Neural cell (in vitro differentiated cells): ENCODE results near the gene COBL. TPM values are rescaled to one million over a fixed set of nuclear protein-coding genes. Genes with fewer than 3 reads are reported as not detected.

Experiments
- H2AFZ ChIP-seq: fragments of 200-600, 300-800 bp; sonication (generic), shearing (Covaris generic); 2 replicates; pipeline ENCODE4 v1.6.0; 2014; ENCODE audit warnings: low read depth, mild to moderate bottlenecking, antibody characterized with exemption, low read length, moderate library complexity
- H3F3A ChIP-seq: fragments of 200-600 bp; shearing (Covaris generic); 2 replicates; pipeline ENCODE4 v1.6.1; 2016; ENCODE audit warnings: mild to moderate bottlenecking, moderate library complexity, mixed read lengths, antibody characterized with exemption, low read length; ENCODE audit not compliant: insufficient read depth, poor library complexity, severe bottlenecking
- H3K27ac ChIP-seq: fragments of 200-600, 300-800 bp; sonication (generic), shearing (Covaris generic); 2 replicates; pipeline ENCODE4 v1.5.1; 2014; ENCODE audit warnings: mild to moderate bottlenecking, low read length, moderate library complexity
- H3K27me3 ChIP-seq: fragments of 300-800, 200-600 bp; sonication (generic), shearing (Covaris generic); 2 replicates; pipeline ENCODE4 v1.6.0; 2014; ENCODE audit warnings: mild to moderate bottlenecking, low read depth, low read length, moderate library complexity; ENCODE audit not compliant: insufficient read depth
- H3K36me3 ChIP-seq: fragments of 300-800, 200-600 bp; sonication (generic), shearing (Covaris generic); 2 replicates; pipeline ENCODE4 v1.5.1; 2014; ENCODE audit warnings: mild to moderate bottlenecking, antibody characterized with exemption, low read length, moderate library complexity; ENCODE audit not compliant: insufficient read depth
- H3K4me2 ChIP-seq: fragments of 300-800, 200-600 bp; sonication (generic), shearing (Covaris generic); 2 replicates; pipeline ENCODE4 v1.6.0; 2014; ENCODE audit warnings: mild to moderate bottlenecking, low read length
- H3K4me3 ChIP-seq: fragments of 300-800, 200-600 bp; sonication (generic), shearing (Covaris generic); 2 replicates; pipeline ENCODE4 v1.5.1; 2014; ENCODE audit warnings: mild to moderate bottlenecking, low read length, moderate library complexity
- H3K79me2 ChIP-seq: fragments of 200-600 bp; shearing (Covaris generic); replicated peaks from 2 replicates; pipeline ENCODE4 v1.6.0; 2014; ENCODE audit warnings: mild to moderate bottlenecking, low read length, moderate library complexity; ENCODE audit not compliant: insufficient read depth
- H3K9ac ChIP-seq: fragments of 300-800, 200-600 bp; sonication (generic), shearing (Covaris generic); 2 replicates; pipeline ENCODE4 v1.6.1; 2016; ENCODE audit warnings: mild to moderate bottlenecking, low read length, mixed read lengths
- H3K9me2 ChIP-seq: fragments of 200-600 bp; shearing (Covaris generic); 2 replicates; pipeline ENCODE4 v1.6.1; 2016; ENCODE audit warnings: mild to moderate bottlenecking, low read length, mixed read lengths; ENCODE audit not compliant: insufficient read depth
- H3K9me3 ChIP-seq: fragments of 200-600, 300-800 bp; sonication (generic), shearing (Covaris generic); 2 replicates; pipeline ENCODE4 v1.6.1; 2016; ENCODE audit warnings: mild to moderate bottlenecking, mixed run types, low read length, moderate library complexity, mixed read lengths
- H4K20me1 ChIP-seq: fragments of 200-600 bp; shearing (Covaris generic); 2 replicates; pipeline ENCODE4 v1.6.1; 2016; ENCODE audit warnings: mild to moderate bottlenecking, mixed run types; ENCODE audit not compliant: insufficient read depth
- EP300 ChIP-seq: fragments of 450-650 bp; conservative IDR thresholded peaks from 2 replicates; pipeline ENCODE4 v1.6.1; 2014; ENCODE audit warnings: antibody characterized with exemption, mild to moderate bottlenecking, moderate library complexity; ENCODE audit not compliant: poor library complexity, severe bottlenecking
- EZH2 ChIP-seq: fragments of 200-600, 300-800 bp; shearing (Covaris generic), sonication (generic); IDR thresholded peaks from 2 replicates; pipeline ENCODE4 v1.6.1; 2014; ENCODE audit warnings: antibody characterized with exemption, low read length, borderline replicate concordance, mild to moderate bottlenecking; ENCODE audit not compliant: insufficient read depth, poor library complexity, severe bottlenecking
- MXI1 ChIP-seq: fragments of 450-650 bp; conservative IDR thresholded peaks from 2 replicates; pipeline ENCODE4 v1.6.1; 2014; ENCODE audit warnings: antibody characterized with exemption, mild to moderate bottlenecking; ENCODE audit not compliant: poor library complexity, severe bottlenecking
- POLR2AphosphoS5 ChIP-seq: IDR thresholded peaks from 2 replicates; pipeline ENCODE4 v1.6.1; 2012
- RAD21 ChIP-seq: fragments of 450-650 bp; conservative IDR thresholded peaks from 2 replicates; pipeline ENCODE4 v1.6.1; 2014; ENCODE audit warnings: antibody characterized with exemption, mild to moderate bottlenecking, moderate library complexity
- SMC3 ChIP-seq: fragments of 450-650 bp; conservative IDR thresholded peaks from 2 replicates; pipeline ENCODE4 v1.6.1; 2014; ENCODE audit warnings: antibody characterized with exemption, mild to moderate bottlenecking, moderate library complexity; ENCODE audit not compliant: poor library complexity
- TAF1 ChIP-seq: IDR thresholded peaks from 2 replicates; pipeline ENCODE4 v1.6.1; 2012; ENCODE audit warnings: low read depth
- polyA plus RNA-seq: library from polyadenylated mRNA; depleted of rRNA; stranded (reverse); fragments of >200 nt; gene quantifications from 2 replicates; pipeline ENCODE4 v1.2.3, GENCODE V29; 2014
- TF ChIP-seq, protein P1 (sequence below): IDR thresholded peaks from 2 replicates; pipeline ENCODE4 v1.6.1; 2012; ENCODE audit warnings: borderline replicate concordance
- TF ChIP-seq, protein P2 (sequence below): fragments of 450-650 bp; IDR thresholded peaks from 2 replicates; pipeline ENCODE4 v1.5.1; 2014; ENCODE audit warnings: antibody characterized with exemption, mild to moderate bottlenecking, moderate library complexity; ENCODE audit not compliant: poor library complexity, severe bottlenecking

The COBL gene
- polyA plus RNA-seq, 1 donor from 2014 or later: 0.12 TPM

DNA sequence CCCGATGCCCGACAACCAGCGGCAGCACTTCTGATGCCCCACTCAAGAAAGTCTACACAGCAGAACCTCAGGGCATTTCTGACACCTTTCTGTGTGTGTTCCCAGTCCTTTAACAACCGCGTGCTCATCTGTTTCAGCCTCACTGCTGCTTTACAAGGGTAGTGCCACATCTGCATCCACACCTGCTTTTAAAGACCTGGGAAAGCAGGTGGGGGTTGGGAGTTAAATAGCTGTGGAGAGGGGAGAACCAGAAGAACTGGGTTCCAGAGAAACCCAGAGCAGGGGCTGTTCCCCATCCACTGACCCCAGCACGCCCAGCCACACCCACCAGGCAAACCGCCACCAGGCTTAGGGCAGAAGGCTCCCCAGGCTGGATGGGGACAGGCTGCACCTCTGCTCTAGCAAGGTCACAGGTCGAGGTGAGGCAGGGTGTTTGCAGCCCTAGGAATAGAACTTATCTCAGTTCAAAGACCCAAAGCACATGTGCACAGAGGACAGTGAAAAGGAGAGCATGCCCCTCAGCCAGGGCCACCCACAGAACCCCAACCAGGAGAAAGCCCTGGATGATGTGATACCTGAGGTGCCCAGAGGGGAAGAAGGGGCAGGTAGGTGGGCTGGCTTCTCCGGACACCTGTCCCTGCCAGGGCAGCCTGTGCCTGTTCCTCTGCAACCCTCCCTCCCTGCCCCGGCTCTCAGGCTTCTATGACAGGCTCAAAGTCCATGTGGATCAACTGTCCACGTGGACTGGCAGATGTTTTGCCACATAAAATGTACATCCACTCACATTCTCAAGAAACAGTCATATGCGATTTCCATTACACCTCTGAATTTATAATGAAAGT is 51.3 kb downstream of the COBL start:
- no peaks in the 10 kb centered on the region for H3K79me2 ChIP-seq
- H3K9me3 ChIP-seq: no peaks in the 10 kb centered on the region
- H2AFZ ChIP-seq: no peak overlapping the region

DNA sequence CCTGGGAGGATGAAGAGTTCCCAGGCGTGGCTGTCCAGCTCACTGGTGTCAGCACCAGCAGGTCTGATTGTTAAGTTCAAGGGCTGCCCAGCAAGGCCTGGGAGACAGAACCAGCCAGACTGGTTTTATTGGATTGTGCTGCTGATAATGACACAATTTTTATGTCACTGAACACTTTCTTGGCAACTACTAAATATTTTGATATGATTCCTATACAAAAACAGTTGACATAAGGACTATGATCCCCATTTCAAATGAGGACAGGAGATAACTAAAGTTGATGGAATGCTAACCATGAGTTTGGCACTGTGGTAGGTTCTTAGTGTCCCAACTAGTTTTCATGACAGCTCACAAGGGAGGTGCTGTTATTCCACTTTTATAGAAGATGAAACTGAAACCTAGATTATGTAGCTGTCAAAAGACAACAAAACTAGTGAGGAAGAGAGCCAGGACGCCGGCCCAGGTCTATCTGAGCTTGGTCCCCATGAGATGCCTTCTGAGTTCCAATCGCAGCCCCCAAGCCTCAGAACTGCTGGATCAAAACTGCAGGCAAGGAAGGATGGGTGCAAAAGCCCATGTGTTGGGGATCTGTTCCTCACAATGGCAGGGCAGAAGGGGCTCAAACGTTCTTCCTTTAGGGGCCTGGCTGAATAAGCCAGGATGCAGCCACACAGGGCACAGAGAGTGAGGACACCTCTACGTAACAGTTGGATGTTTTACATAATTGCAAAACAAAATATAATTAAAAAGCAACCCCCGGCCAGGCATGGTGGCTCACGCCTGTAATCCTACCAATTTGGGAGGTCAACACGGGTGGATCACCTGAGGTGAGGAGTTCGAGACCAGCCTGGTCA is 52.8 kb downstream of the COBL start:
- Histone ChIP-seq H3K9me3 (no peaks in the 10 kb centered on the region), H3F3A (no peaks in the 10 kb centered on the region), H3K79me2 (no peaks in the 10 kb centered on the region), H3K27ac (no peak overlapping the region), H3K4me2 (no peak overlapping the region), H3K4me3 (no peak overlapping the region), H2AFZ (no peak overlapping the region), H4K20me1 (no peaks in the 10 kb centered on the region), H3K27me3 (no peaks in the 10 kb centered on the region), H3K36me3 (no peaks in the 10 kb centered on the region), H3K9me2 (no peaks in the 10 kb centered on the region), H3K9ac (no peak overlapping the region)
- TF ChIP-seq POLR2AphosphoS5: no peak
- TF ChIP-seq SMC3: no peak
- no peak for TF ChIP-seq EP300
- no peak for TF ChIP-seq TAF1
- TF ChIP-seq RAD21: no peak

More for the DNA sequence above, 51.3 kb downstream of the COBL start:
- Histone ChIP-seq H3K9ac (no peak overlapping the region), H3K27me3 (no peaks in the 10 kb centered on the region), H3K4me2 (no peak overlapping the region), H3K9me2 (no peaks in the 10 kb centered on the region), H3K4me3 (no peak overlapping the region), H3K27ac (no peak overlapping the region), H4K20me1 (no peaks in the 10 kb centered on the region), H3K36me3 (no peaks in the 10 kb centered on the region), H3F3A (no peaks in the 10 kb centered on the region)
- TF ChIP-seq, protein P1, sequence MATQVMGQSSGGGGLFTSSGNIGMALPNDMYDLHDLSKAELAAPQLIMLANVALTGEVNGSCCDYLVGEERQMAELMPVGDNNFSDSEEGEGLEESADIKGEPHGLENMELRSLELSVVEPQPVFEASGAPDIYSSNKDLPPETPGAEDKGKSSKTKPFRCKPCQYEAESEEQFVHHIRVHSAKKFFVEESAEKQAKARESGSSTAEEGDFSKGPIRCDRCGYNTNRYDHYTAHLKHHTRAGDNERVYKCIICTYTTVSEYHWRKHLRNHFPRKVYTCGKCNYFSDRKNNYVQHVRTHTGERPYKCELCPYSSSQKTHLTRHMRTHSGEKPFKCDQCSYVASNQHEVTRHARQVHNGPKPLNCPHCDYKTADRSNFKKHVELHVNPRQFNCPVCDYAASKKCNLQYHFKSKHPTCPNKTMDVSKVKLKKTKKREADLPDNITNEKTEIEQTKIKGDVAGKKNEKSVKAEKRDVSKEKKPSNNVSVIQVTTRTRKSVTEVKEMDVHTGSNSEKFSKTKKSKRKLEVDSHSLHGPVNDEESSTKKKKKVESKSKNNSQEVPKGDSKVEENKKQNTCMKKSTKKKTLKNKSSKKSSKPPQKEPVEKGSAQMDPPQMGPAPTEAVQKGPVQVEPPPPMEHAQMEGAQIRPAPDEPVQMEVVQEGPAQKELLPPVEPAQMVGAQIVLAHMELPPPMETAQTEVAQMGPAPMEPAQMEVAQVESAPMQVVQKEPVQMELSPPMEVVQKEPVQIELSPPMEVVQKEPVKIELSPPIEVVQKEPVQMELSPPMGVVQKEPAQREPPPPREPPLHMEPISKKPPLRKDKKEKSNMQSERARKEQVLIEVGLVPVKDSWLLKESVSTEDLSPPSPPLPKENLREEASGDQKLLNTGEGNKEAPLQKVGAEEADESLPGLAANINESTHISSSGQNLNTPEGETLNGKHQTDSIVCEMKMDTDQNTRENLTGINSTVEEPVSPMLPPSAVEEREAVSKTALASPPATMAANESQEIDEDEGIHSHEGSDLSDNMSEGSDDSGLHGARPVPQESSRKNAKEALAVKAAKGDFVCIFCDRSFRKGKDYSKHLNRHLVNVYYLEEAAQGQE: no peak
- TF ChIP-seq POLR2AphosphoS5 (no peak), MXI1 (no peak)

DNA sequence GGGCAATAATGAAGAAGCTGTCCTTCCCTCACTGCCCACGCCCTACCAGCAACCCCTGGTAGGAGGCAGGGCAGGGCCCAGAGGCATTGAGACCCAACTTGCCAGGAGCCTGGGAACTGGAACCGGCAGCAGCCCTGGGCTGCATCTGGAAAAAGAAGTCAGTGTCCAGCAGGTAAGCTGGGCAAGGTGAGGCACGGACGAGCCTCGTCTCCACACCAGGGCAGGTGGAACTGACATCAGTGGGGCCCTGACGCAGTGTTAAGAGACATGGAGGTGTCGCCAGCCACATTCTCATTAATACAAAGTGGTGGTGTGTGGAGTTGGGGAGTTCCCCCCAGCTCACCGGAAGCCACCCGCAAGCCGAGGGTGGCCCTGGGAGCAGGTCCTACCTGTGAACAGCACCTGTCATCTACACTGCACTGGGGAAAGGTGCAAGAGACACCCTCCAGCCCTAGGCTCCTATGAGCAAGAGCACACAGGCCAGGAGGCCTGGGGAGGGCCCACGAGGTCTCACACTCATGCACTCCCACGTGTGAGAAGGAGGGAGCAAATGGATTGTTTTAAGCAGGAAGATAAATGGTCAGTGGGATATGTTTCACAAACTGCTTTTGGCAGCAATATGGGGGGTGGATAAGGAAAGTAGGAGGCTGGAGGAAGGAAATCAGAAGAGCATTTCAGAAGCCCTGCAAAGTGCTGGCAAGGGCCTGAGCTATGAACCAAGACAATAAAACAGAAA is 53.6 kb downstream of the COBL start:
- H3K4me3 ChIP-seq: no peak overlapping the region
- no peaks in the 10 kb centered on the region for H3K27me3 ChIP-seq
- no peak overlapping the region for H3K4me2 ChIP-seq
- no peaks in the 10 kb centered on the region for H3F3A ChIP-seq
- H4K20me1 ChIP-seq: no peaks in the 10 kb centered on the region
- H3K36me3 ChIP-seq: no peaks in the 10 kb centered on the region
- H3K9me3 ChIP-seq: no peaks in the 10 kb centered on the region
- no peak overlapping the region for H3K9ac ChIP-seq
- H2AFZ ChIP-seq: no peak overlapping the region
- no peaks in the 10 kb centered on the region for H3K79me2 ChIP-seq
- H3K9me2 ChIP-seq: no peaks in the 10 kb centered on the region
- no peak overlapping the region for H3K27ac ChIP-seq
- TF ChIP-seq, protein P2, sequence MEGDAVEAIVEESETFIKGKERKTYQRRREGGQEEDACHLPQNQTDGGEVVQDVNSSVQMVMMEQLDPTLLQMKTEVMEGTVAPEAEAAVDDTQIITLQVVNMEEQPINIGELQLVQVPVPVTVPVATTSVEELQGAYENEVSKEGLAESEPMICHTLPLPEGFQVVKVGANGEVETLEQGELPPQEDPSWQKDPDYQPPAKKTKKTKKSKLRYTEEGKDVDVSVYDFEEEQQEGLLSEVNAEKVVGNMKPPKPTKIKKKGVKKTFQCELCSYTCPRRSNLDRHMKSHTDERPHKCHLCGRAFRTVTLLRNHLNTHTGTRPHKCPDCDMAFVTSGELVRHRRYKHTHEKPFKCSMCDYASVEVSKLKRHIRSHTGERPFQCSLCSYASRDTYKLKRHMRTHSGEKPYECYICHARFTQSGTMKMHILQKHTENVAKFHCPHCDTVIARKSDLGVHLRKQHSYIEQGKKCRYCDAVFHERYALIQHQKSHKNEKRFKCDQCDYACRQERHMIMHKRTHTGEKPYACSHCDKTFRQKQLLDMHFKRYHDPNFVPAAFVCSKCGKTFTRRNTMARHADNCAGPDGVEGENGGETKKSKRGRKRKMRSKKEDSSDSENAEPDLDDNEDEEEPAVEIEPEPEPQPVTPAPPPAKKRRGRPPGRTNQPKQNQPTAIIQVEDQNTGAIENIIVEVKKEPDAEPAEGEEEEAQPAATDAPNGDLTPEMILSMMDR: no peak
- TF ChIP-seq TAF1 (no peak), RAD21 (no peak), SMC3 (no peak), MXI1 (no peak), EP300 (no peak), POLR2AphosphoS5 (no peak), EZH2 (no peak)
